Stimulated activated CD8-positive, alpha-beta memory T cell treated with anti-CD3 and anti-CD28 coated beads, Interleukin-15, amount 100 ng/mL, for 4 hours (primary cell): ENCODE measurements around the gene LRCH4.
A peak's percentile ranks its signal among the peaks of the same experiment; 100 is the strongest.
"Not testable (repeated sequence)": the region's sequence is repeated elsewhere in the genome, so short reads cannot be mapped to it uniquely, and the experiment has no call there.

ENCODE experiments used
- DNase-seq, 2 donors: peaks; one replicate each; pipeline ENCODE4 v3.0.0-alpha.2; 2020; ENCODE audit warnings: low read depth in 2 of 2

The LRCH4 gene

DNA sequence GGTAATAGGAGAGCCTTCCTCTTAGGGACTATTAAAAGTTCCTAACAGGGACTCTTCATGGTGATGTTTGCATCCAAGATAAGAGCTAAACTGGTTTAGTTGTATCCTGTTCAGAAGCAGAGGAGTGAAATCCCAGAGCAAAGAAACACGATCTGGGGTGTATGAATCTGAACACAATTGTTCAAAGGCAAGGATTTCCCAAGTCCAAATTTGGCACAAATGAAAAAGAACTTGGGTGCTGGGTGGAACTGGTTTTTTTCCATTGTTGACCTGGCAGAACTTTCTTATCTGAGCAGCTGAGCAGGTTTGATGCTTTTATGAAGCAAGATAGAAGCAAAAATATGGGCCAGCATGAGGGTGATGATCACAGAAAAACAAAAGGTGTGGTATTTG, 41.0 kb downstream of the LRCH4 start:
- DNase-seq, result no peak

DNA sequence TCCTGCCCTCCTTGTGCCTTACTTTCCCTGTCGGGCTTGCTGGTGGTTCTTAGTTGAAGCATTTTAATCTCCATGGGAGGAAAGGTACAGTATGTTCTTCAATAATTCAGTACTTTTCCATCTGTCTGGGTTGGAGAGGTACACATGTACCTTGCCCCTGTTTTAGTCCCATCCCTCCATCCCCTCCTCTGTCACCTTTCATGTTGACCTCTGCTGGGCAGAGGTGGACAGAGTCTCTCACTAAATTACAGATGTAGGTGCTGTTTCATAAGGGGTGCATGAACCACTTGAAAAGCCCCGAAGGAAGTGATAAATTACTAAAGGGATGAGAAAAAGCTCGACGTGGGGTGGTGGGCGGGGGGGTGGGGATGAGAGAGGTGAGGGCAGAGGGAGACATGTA, 41.5 kb downstream of the LRCH4 start:
- DNase-seq, result no peak

DNA sequence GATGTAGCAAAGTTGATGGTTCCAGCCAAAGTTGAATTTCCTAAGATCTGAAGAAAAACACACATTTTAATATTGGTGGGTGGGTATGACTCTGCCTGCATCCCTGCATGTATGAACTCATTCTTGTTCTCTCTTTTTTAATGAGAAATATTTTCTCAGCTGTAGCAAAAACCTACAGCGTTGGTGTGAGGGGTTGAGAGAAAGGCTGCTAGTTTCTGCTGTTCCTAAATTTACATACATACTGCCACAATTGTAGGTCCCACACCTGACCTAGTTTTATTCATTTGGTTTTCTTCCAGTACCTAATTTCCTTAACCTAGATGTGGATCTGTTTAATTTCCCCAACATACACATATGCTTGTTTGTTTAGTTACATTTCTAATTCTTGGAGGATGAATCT, 42.3 kb downstream of the LRCH4 start:
- no peak for DNase-seq

DNA sequence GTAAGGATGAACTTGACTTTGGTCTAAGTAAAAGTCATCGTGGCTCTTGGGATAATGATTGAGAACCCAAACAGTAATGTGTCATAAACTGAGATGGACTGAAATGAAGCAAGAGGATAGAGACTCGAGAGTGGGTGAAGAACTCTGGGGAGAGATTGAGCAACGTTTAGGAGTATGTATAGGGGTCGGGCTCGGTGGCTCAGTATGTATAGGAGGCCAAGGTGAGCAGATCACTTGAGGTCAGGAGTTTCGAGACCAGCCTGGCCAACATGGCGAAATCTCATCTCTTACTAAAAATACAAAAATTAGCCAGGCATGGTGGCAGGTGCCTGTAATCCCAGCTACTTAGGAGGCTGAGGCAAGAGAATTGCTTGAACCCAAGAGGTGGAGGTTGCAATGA, 44.6 kb downstream of the LRCH4 start:
- DNase-seq, result not testable (repeated sequence)

DNA sequence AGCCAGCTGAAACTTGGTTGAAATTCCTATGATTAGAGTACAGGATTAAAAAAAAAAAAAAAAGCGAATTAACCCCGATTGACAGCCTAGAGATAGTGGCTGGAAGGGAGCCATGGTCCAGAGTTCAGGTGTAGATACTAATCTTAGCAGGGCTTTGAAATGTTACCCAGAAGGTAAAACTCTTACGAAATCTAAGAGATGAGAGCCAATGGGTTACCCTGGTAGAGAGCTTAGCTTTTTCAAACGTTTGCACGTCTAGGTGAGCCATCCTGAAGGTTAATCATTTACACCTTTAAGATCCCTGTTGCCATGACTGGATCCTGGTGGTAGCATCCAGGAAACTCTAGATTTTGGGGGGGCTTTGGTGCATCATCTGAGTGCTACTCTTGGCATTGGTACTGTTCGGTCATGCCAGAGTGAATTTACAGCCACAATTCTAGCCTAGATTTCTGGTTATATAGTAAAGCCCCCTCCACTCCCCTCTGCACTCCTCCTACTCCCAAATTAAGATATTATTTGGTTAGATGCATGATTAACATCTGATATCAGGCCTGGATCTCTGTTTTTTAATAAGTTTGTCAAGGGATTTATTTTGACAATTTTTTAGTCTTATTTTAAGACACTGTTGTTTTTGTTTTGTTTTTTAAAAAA, 45.7 kb downstream of the LRCH4 start:
- DNase-seq, result no peak

DNA sequence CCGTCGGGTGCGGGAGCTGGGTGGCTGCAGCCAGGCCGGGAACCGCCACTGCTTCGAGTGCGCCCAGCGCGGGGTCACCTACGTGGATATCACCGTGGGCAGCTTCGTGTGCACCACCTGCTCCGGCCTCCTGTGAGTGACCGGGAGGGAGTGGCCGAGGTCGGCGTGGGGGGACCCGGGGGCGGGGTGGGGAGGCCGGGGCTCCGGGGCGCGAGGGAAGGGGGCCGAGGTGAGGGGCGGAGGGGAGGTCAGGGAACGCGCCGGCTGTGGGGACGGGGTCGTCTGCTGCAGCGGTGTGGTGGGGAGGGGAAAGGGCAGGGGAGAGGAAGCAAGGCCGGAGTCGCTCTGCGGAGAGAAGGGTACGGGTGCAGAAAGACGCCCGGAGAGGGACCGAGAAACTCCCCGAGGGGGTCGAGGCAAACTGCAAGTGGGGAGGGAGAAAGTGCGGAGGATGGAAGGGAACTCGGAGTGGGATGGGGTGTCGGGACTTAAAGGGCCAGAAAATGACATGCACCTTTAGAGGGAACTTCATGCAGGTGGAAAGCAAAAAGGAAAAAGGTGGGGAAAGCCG, 46.4 kb downstream of the LRCH4 start:
- DNase-seq, result no peak

DNA sequence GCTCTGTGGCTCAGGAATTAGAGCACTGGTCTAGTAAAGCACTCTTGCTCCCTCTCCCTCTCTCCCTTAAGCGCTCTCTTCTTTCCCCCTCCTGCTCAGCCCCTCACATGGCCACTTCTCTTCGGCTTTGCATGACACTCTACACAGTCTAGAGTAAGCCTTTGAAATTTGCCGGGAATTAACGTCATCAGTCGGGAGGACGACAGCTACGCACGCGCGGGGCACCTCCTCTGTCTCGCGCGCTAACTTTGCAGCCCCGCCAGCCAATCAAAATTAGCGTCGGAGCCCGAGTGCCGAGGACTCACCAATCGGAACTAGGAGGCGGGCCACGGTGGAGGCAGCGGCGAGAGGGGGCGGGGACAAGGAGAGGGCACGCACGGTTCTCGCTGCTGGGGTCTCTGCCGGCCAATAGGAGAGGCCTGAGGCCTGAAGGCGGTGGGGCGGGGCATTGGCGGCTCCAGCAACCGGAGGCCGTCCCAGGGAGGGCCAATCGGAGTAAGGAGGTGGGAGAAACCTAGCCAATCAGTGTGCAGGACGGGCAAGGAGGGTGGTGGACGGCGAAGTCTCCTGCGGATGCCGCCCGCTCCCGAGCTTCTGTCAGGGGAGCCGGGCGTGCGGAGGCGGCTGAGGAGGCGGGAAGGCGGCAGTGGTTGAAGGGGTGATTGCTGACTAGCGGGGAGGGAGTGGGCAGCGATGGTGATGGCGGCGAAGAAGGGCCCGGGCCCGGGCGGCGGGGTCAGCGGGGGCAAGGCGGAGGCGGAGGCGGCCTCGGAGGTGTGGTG, 47.1 kb downstream of the LRCH4 start, which contains the start of gene AGFG2:
Gene AGFG2, plus strand, starts transcription at position 550 of the 782 bp plus-strand sequence. Its CDS starts 144 bp downstream, at position 694.
- DNase-seq, result peak; percentile 100

DNA sequence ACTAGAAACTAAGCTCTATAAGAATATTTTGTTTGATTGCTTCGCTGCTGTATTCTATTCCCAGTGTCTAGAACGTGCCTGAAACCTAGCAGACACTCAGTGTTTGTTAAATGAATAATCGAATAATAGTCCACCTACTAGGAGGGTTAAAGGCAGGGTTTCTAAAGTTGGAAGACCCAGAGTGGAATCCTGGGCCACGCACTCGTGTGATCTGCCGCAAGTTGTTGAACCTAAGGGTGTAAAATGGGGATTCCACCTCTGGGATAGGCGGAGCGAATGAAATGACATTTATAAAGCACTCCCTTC, 47.6 kb downstream of the LRCH4 start:
- DNase-seq, result no peak

DNA sequence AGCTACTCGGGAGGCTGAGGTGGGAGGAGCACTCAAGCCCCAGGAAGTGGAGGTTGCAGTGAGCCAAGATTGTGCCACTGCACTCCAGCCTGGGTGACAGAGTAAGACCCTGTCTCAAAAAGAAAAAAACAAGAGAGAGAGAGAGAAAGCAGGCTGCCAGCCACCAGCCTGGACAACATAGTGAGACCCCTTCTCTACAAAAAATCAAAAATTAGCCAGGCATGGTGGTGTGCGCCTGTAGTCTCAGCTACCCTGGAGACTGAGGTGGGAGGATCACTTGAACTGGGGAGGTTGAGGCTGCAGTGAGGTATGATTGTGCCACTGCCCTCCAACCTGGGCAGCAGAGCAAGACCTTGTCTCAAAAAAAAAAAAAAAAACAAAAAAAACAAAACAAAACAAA, 49.2 kb downstream of the LRCH4 start:
- DNase-seq, result not testable (repeated sequence)

DNA sequence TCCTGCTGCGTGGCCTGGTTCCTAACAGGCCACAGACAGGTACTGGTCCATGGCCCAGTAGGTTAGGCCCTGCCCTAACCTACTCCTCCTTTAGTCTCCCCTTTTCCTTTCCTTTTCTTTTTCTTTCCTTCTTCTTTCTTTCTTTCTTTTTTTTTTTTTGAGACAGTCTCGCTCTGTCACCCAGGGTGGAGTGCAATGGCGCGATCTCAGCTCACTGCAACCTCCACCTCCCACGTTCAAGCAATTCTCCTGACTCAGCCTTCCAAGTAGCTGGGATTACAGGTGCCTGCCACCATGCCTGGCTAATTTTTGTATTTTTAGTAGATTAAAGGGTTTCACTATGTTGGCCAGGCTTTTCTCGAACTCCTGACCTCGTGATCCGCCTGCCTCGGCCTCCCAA, 49.9 kb downstream of the LRCH4 start:
- DNase-seq, result not testable (repeated sequence)

DNA sequence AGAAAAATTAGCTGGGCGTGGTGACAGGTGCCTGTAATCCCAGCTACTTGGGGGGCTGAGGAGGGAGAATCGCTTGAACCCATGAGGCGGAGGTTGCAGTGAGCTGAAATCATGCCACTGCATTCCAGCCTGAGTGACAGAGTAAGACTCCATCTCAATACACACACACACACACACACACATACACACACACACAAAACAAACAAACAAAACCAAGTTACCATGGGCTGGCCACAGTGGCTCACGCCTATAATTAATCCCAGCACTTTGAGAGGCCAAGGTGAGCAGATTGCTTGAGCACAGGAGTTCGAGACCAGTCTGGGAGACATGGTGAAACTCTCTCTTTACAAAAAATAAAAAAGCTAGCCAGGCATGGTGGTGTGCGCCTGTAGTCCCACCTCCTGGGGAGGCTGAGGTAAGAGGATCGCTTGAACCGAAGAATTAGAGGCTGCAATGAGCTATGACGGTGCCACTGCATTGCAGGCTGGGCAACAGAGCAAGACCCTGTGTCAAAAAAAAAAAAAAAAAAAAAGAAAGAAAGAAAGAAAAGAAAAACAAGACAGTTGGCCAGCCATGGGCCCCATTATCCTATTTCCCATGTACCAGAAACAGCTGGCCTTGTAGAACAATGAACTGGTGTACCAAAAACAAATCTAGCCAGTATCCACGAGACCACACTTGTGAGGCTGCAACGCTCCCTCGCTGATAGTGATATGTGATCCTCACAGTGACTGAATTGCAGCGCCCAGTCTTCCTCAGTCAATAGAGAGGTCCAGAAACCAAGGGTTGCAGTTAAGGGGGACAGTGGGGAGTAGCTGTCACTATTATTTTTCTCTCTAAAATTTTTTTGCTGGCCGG, 53.5 kb downstream of the LRCH4 start:
- DNase-seq, result no peak

DNA sequence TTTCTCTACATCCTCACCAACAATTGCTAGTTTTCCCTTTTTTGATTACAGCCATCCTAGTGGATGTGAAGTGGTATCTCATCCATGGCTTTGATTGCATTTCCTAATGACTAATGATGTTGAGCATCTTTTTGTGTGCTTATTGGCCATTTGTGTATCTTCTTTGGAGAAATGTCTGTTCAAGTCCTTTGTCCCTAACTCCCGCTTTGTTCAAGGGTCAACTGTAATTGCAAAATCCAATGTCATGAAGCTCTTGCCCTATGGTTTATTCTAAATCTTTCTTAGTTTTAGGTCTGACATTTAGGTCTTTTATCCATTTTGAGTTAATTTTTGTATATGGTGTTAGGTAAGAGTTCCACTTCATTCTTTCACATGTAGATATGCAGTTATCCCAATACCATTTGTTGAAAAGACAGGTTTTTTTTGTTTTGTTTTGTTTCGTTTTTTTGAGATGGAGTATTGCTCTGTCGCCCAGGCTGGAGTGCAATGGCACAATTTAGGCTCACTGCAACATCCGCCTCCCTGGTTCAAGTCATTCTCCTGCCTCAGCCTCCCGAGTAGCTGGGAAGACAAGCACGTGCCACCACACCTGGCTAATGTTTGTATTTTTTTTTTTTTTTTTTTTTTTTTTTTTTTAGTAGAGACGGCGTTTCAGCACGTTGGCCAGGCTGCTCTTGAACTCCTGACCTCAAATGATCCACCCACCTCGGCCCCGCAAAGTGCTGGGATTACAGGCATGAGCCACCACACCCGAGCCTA, 57.6 kb downstream of the LRCH4 start:
- not testable (repeated sequence) for DNase-seq
